H1 (cell line): Measurements from ENCODE around the gene CDK7. TPM values are rescaled to one million over a fixed set of nuclear protein-coding genes. Genes with fewer than 3 reads are reported as not detected.

Experiments used
- CHD1 ChIP-seq: IDR thresholded peaks from 2 replicates; pipeline ENCODE4 v1.6.1; 2012; ENCODE audit warnings: low read depth, low read length, improper control_type of control experiment
- GABPA ChIP-seq: IDR thresholded peaks from 2 replicates; pipeline ENCODE4 v1.6.1; 2011; ENCODE audit warnings: mild to moderate bottlenecking, low read length, moderate library complexity, borderline replicate concordance; ENCODE audit not compliant: insufficient read depth
- RAD21 ChIP-seq, 2 experiments: IDR thresholded peaks in 1 of 2; conservative IDR thresholded peaks in 1 of 2; 2 replicates each; pipeline ENCODE4 v1.6.1; 2011; ENCODE audit warnings: low read depth in 2 of 2, low read length in 2 of 2, improper control_type of control experiment in 1 of 2, inconsistent platforms in 1 of 2, mild to moderate bottlenecking in 1 of 2, moderate library complexity in 1 of 2
- TAF1 ChIP-seq: IDR thresholded peaks from 2 replicates; pipeline ENCODE4 v1.6.1; 2011; ENCODE audit warnings: mild to moderate bottlenecking, low read depth, low read length
- polyA plus RNA-seq, 7 experiments: library from polyadenylated mRNA; depleted of rRNA in 3 of 7; stranded (reverse) in 5 of 7; unstranded in 2 of 7; fragments of >200 nt in 5 of 7; fragments of 200-250 nt in 2 of 7; gene quantifications; 1 replicate in 5 of 7; 2 replicates in 1 of 7; 4 replicates in 1 of 7; pipeline versions ENCODE4 v1.2.1 to v1.2.3, GENCODE V29; 2011 to 2013; ENCODE audit warnings: missing spikeins in 2 of 7, mixed read lengths in 2 of 7
- total RNA-seq: library from RNA; stranded (reverse); fragmentation: NEBNext Ultra II Directional; extraction: Animal tissue kit (Norgen Biotek cat#: 25700); gene quantifications from 2 replicates; pipeline ENCODE4 v1.2.1, GENCODE V29; 2021

Gene CDK7
- total and polyA plus RNA-seq, 2 of the 8 experiments (the other 6 are each of a cell fraction or from before 2014, with no cell fraction given) = 39.9 to 63.4 TPM

DNA sequence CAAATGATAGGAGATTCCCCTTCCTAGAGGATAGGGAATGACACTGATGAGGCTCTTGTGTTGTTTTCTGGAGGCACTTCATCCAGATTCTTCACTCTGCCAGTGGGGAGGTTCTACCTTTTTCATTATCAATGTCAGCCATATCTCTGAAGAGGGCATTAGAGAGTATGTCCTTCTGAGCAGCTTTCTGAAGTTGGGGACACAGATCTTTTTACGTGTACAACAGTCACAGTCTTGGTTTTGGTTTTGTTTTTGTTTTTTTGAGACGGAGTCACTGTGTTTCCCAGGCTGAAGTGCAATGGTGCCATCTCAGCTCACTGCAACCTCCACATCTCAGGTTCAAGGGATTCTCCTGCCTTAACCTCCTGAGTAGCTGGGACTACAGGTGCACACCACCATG lies 22.7 kb upstream of the CDK7 start (continued):
- TF ChIP-seq CHD1 (no peak), RAD21 (IDR thresholded peaks at IDR 0.05 in 1 of 2, conservative IDR thresholded peaks at IDR 0.05 in 1 of 2; ENCODE audit: low read depth in 2 of 2, low read length in 2 of 2) (no peak), TAF1 (no peak), GABPA (no peak)
- TF ChIP-seq, all 59 proteins: peak for 0
